Measurements from ENCODE around the gene TEX48.

Gene TEX48

DNA sequence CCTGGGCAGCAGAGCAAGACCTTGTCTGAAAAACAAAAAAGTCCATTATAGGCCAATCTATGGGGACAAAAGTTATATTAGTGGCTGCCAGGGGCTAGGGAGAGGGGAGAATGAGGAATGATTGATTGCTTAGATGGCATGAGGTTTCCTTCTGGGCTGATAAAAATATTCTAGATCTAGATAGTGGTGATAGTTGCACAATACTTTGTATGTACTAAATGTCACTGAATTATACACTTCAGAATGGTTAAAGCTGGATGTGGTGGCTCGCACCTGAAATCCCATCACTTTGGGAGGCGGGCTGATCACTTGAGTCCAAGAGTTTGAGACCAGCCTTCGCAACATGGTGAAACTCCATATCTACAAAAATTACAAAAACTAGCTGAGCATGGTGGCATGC, 42.8 kb upstream of the TEX48 start:
- ATAC-seq: no peak
- no peak for TF ChIP-seq TOX (CRISPR knock-in tag; IDR thresholded peaks at IDR 0.05; ENCODE audit: borderline replicate concordance)
- TF ChIP-seq ZNF8 (CRISPR knock-in tag; IDR thresholded peaks at IDR 0.05): no peak
- no peak for TF ChIP-seq ZNF70 (CRISPR knock-in tag; IDR thresholded peaks at IDR 0.05)
- no peak for TF ChIP-seq PPARA (CRISPR knock-in tag; IDR thresholded peaks at IDR 0.05; ENCODE audit: borderline replicate concordance)
- TF ChIP-seq ISL1 (CRISPR knock-in tag; IDR thresholded peaks at IDR 0.05): no peak
- no peak for TF ChIP-seq ZC3H10 (CRISPR knock-in tag; IDR thresholded peaks at IDR 0.05)
- TF ChIP-seq ZFP30 (CRISPR knock-in tag; IDR thresholded peaks at IDR 0.05): no peak
- TF ChIP-seq TCF4 (CRISPR knock-in tag; IDR thresholded peaks at IDR 0.05; ENCODE audit: borderline replicate concordance): no peak
- no peak for TF ChIP-seq GLIS3 (CRISPR knock-in tag; IDR thresholded peaks at IDR 0.05)
- TF ChIP-seq, protein P1, sequence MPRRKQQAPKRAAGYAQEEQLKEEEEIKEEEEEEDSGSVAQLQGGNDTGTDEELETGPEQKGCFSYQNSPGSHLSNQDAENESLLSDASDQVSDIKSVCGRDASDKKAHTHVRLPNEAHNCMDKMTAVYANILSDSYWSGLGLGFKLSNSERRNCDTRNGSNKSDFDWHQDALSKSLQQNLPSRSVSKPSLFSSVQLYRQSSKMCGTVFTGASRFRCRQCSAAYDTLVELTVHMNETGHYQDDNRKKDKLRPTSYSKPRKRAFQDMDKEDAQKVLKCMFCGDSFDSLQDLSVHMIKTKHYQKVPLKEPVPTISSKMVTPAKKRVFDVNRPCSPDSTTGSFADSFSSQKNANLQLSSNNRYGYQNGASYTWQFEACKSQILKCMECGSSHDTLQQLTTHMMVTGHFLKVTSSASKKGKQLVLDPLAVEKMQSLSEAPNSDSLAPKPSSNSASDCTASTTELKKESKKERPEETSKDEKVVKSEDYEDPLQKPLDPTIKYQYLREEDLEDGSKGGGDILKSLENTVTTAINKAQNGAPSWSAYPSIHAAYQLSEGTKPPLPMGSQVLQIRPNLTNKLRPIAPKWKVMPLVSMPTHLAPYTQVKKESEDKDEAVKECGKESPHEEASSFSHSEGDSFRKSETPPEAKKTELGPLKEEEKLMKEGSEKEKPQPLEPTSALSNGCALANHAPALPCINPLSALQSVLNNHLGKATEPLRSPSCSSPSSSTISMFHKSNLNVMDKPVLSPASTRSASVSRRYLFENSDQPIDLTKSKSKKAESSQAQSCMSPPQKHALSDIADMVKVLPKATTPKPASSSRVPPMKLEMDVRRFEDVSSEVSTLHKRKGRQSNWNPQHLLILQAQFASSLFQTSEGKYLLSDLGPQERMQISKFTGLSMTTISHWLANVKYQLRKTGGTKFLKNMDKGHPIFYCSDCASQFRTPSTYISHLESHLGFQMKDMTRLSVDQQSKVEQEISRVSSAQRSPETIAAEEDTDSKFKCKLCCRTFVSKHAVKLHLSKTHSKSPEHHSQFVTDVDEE (CRISPR knock-in tag; IDR thresholded peaks at IDR 0.05): no peak

DNA sequence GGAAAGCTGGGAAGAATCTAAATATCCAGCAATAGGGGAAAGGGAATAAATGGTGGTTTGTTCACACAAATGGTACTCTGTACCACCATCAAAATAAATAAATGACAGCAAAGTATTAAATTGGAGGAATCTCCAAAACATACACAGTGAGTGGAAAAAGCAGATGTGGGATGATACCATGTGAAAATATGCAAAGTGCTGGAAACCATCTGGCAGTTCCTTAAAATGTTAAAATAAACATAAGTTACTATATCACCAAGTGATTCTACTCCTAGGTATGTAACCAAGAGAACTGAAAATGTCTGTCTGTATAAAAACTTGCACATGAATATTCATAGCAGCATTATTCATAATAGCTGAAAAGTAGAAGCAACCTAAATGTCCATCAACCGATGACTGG, 41.9 kb upstream of the TEX48 start:
- TF ChIP-seq, protein P1 (CRISPR knock-in tag; IDR thresholded peaks at IDR 0.05): no peak
- no peak for TF ChIP-seq TOX (CRISPR knock-in tag; IDR thresholded peaks at IDR 0.05; ENCODE audit: borderline replicate concordance)
- TF ChIP-seq, protein P2, sequence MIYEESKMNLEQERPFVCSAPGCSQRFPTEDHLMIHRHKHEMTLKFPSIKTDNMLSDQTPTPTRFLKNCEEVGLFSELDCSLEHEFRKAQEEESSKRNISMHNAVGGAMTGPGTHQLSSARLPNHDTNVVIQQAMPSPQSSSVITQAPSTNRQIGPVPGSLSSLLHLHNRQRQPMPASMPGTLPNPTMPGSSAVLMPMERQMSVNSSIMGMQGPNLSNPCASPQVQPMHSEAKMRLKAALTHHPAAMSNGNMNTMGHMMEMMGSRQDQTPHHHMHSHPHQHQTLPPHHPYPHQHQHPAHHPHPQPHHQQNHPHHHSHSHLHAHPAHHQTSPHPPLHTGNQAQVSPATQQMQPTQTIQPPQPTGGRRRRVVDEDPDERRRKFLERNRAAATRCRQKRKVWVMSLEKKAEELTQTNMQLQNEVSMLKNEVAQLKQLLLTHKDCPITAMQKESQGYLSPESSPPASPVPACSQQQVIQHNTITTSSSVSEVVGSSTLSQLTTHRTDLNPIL (CRISPR knock-in tag; IDR thresholded peaks at IDR 0.05; ENCODE audit: low read depth): no peak
- no peak; the same call in 2 of the 3 replicates for ATAC-seq

DNA sequence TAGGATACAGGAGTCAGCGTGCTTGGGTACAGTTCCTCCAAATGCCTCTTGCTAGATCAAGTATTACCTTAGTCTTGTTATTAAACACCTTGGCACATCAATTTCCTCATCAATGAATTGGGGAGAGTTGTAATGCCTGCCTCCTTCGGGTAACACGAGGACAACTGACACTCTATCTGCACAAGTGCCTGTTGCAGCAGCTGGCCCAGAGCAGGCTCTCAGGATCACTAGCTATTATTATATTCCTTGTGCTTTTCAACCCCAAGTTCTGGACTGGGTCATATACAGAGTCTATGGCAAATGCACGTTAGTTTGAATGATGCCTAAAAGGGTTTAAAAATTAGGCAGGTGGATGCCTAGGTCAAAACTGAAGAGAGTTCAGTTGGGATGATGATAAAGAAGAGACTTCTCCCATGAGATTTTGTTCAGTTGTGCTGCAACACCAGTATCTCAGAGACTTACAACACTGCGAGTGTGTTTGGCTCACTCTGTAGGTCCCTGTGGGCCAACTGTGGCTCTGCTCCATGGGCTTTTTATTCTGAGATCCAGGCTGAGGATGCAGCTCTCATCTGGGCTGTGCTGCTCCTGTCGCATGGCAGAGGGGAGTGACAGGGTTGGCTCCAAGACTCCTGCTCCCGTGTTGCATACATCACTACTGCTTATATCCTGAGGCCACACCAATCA, 41.1 kb upstream of the TEX48 start:
- no peak for TF ChIP-seq OSR1 (CRISPR knock-in tag; IDR thresholded peaks at IDR 0.05)
- no peak for TF ChIP-seq ZNF565 (CRISPR knock-in tag; conservative IDR thresholded peaks at IDR 0.05; ENCODE audit: low read depth)
- TF ChIP-seq ZFP3 (CRISPR knock-in tag; IDR thresholded peaks at IDR 0.05): no peak
- no peak for ATAC-seq

DNA sequence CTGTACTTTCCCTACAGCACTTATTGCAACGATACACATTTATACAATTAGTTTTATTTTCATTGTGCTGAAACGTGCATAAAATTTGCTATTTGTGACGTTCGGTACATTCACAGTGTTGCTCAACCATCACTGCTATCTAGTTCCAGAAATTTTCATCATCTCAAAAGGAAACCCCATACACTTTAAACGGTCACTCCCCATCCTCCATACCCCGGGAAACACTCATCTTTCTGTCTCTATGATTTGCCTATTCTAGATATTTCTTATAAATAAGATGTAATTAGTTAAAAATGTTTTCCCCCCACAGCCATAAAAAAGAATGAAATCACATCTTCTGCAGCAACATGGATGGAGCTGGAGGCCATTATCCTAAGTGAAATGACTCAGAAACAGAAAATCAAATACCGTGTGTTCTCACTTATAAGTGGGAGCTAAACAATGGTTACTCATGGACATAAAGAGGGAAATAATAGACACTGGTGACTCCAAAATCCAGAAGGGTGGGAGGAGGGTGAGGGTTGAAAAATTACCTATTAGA, 40.2 kb upstream of the TEX48 start:
- TF ChIP-seq, protein P2 (CRISPR knock-in tag; IDR thresholded peaks at IDR 0.05; ENCODE audit: low read depth): no peak
- TF ChIP-seq BACH2 (CRISPR knock-in tag; IDR thresholded peaks at IDR 0.05; ENCODE audit: borderline replicate concordance) (no peak), CSDC2 (CRISPR knock-in tag; IDR thresholded peaks at IDR 0.05) (no peak), TOX (CRISPR knock-in tag; IDR thresholded peaks at IDR 0.05; ENCODE audit: borderline replicate concordance) (no peak), ZNF565 (CRISPR knock-in tag; conservative IDR thresholded peaks at IDR 0.05; ENCODE audit: low read depth) (no peak), ZFP3 (CRISPR knock-in tag; IDR thresholded peaks at IDR 0.05) (no peak), GLIS3 (CRISPR knock-in tag; IDR thresholded peaks at IDR 0.05) (no peak), SNAI2 (CRISPR knock-in tag; IDR thresholded peaks at IDR 0.05) (no peak), RARB (CRISPR knock-in tag; IDR thresholded peaks at IDR 0.05) (no peak), OSR1 (CRISPR knock-in tag; IDR thresholded peaks at IDR 0.05) (no peak), ISL1 (CRISPR knock-in tag; IDR thresholded peaks at IDR 0.05) (no peak), ZFP30 (CRISPR knock-in tag; IDR thresholded peaks at IDR 0.05) (no peak)
- TF ChIP-seq, protein P3, sequence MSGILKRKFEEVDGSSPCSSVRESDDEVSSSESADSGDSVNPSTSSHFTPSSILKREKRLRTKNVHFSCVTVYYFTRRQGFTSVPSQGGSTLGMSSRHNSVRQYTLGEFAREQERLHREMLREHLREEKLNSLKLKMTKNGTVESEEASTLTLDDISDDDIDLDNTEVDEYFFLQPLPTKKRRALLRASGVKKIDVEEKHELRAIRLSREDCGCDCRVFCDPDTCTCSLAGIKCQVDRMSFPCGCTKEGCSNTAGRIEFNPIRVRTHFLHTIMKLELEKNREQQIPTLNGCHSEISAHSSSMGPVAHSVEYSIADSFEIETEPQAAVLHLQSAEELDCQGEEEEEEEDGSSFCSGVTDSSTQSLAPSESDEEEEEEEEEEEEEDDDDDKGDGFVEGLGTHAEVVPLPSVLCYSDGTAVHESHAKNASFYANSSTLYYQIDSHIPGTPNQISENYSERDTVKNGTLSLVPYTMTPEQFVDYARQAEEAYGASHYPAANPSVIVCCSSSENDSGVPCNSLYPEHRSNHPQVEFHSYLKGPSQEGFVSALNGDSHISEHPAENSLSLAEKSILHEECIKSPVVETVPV (CRISPR knock-in tag; IDR thresholded peaks at IDR 0.05): no peak
- ATAC-seq: no peak

Data from SK-N-SH treated with all-trans-retinoic acid at 6 μM for 48 hours (cell line).